GM19397 (cell line): ENCODE measurements around the gene ADCYAP1R1.

Experiments used
- ATAC-seq: cut with Tn5 transposase; IDR thresholded peaks from one replicate; pipeline ENCODE4 v1.9.1; 2021; ENCODE audit warnings: mild to moderate bottlenecking, moderate library complexity; ENCODE audit not compliant: unreplicated experiment

ADCYAP1R1 gene

GRCh38 chr7:31066516-31067130 is 14.5 kb downstream of the ADCYAP1R1 start:
- ATAC-seq = no peak

DNA sequence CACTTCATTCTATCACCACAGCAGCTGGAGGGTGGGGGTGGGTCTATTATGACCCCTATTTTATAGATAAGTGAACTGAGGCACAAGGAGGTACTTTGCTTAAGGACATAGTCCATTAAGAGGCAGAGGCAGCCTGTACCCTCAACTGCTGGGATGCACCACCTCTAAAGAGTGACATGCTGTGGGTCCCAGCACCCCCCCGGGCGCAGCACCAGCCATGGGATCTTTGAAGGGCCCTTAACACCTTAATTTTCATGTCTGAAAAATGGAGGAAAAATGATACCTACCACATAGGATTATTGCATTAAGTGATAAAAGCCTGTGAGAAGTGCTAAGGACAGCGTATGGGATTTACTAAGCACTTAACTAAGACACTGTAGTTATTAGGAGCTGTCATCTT is 15.4 kb downstream of the ADCYAP1R1 start:
- ATAC-seq = no peak

DNA sequence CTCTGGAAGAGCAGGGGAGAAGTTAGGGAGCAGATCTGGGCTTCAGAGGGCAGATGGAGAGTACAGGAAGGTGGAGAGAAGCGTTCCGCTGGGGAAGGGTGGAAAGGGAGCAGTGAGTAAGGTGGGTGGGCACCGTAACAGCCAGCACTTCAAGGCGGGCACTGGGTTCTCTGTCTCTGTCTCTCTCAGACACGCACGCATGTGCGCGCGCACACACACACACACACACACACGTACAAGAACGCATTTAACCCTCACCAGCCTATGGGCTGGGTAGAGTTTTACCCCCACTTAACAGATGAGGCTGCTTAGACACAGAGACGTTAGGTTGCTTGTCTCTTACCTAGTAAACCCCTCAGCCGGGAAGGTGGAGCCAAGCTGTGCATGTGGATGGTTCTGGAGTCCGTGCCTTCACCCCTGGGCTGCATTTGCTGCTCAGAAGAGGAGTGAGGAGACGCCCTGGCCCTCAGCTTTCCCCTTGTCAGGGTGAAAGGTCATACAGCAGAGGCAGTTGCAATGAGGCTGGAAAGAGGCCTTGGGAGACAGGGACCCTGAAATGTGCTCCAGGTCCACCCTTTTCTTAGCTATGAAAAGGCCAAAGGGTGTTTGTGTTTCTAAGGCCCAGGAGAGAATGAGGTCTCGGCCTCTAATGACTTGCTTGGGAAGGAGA is 16.0 kb downstream of the ADCYAP1R1 start:
- ATAC-seq = no peak

GRCh38 chr7:31069860-31070555 is 17.9 kb downstream of the ADCYAP1R1 start:
- ATAC-seq = no peak

GRCh38 chr7:31070991-31071644 is 19.0 kb downstream of the ADCYAP1R1 start:
- ATAC-seq = no peak

DNA sequence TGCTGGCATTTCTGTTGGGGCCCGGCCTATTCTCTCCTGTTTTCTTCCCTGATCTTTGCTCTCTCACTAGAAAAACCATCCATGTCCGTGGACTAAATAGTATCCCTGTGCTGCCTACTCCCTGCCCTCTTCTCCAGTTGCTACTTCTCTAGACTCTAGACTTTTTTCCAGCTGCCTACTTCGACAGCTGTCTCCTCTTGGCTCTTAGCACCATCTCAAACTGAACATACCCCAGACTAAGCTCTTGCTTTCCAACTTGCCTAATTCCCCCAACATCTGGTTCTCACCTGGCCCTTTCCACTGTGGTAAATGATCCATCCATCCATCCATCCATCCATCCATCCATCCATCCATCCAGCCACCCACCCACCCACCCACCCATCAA is 19.5 kb downstream of the ADCYAP1R1 start:
- no peak for ATAC-seq

- no peak for ATAC-seq
These were observed 21.4 kb downstream of the ADCYAP1R1 start for GRCh38 chr7:31073326-31074119.

DNA sequence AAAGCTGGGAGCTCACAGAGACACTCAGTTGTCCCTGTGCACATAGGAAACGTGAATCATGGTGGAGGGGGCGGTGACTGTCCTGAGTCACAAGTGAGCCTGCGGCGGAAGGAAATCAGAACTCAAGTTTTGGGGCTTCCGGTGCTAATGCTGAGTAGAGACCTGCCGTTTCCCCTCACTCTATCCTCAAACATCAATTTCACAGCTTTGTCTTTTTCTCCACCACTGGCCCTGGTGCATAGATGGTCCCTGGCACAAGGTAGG is 21.9 kb downstream of the ADCYAP1R1 start:
- ATAC-seq = no peak

- no peak for ATAC-seq
These were observed 22.4 kb downstream of the ADCYAP1R1 start for GRCh38 chr7:31074403-31075085.

GRCh38 chr7:31075086-31075405 is 22.9 kb downstream of the ADCYAP1R1 start:
- no peak for ATAC-seq

DNA sequence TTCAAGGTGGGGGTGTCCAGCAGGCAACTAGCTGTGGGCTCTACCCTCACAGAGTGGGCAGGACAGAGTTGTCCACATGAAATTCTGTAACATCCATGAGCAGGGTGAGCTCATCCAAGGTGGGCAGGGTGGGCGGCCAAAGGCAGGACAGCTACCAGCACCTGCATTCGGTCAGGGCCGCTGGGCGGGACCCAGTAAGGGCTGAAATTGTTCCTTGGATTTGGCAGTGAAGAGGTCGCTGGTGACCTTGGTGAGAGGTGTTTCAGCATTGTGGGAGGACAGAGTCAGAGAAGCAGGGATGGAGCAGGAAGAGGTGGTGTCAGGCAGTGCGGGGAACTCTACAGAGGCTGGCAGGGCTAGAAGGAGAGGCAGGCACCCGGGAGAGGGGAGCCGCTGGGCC is 23.9 kb downstream of the ADCYAP1R1 start:
- no peak for ATAC-seq

- ATAC-seq = no peak
These were observed 24.7 kb downstream of the ADCYAP1R1 start for GRCh38 chr7:31076641-31077310.

DNA sequence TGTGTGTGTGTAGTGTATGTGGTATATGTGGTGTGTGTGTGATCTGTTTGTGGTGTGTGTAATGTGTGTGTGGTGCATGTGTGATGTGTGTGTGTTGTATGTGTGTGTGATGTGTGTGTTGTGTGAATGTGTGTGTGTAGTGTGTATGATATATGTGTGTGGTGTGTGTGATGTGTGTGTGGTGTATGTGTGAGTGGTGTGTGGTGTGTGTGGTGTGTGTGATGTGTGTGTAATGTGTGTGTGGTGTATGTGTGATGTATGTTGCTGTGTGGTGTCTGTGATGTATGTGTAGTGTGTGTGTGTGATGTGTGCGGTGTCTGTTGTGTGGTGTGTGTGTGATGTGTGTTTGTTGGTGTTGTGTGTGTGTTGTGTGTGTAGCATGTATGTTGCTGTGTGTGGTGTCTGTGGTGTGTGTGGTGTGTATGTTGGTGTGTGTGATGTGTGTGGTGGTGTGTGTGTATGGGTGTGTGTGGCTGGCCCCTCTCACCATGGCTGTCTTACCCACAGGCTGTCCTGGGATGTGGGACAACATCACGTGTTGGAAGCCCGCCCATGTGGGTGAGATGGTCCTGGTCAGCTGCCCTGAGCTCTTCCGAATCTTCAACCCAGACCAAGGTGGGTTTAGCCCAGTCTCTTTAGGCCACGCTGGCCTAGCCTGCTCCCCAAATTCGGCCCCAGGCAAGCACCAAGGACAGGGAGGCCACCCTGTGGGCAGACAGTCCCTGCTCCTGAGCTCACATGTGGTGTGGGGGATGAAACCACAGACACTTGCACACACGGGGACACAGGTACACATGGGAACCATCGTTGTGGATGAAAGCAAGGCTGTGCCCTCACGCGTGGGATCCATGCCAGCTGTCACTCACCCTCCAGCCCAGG is 25.6 kb downstream of the ADCYAP1R1 start:
- ATAC-seq = no peak

DNA sequence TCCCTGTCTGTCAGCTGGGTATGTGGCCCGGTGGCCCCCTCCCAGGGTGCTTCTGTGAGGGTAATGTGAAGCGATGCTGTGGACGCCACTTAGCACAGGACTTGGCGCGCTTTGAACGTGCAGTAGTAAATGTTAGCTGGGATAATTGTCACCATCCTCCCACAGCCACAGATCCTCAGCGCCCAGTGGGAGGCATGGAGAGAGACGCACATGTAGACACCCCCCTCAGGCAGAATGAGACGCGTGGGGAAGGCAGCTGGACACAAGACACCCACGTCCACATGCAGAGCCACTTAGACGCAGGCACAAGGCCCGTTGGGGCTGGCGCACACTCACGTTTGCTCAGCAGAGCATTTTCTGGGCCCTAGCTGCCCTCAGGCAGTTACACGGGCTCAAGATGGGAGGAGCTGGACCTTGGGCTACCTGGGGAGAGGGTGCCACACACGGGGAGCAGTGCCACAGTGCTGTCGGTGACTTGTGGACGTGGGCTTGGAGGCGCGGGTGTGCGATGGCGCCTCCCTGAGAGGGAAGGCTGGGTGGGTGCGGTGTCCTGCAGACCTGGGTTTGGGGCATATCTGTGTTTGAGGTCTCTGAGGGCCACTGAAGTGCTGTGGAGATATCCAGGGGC is 26.4 kb downstream of the ADCYAP1R1 start:
- no peak for ATAC-seq

- no peak for ATAC-seq
These were observed 27.2 kb downstream of the ADCYAP1R1 start for GRCh38 chr7:31079126-31079823.

GRCh38 chr7:31079824-31080511 is 27.9 kb downstream of the ADCYAP1R1 start:
- no peak for ATAC-seq

DNA sequence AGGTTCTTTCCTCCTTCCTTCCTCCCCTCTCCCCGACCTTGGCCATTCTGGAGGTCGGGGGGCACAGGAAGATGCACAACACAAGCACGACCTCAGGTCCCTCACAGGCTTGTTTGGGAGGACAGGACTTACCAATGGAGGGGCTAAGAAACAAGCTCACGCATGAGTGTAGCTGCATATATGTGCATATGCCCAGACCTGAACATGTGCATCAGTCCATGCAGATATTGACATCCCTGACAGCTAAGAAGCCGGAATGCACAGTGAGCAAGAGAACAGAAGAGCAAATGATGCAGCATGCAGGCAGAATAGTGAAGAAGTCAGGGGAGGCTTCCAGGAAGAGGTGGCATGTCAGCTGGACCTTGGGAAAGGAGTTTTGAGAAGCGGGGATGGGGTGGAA is 28.7 kb downstream of the ADCYAP1R1 start:
- ATAC-seq = no peak

- no peak for ATAC-seq
These were observed 29.9 kb downstream of the ADCYAP1R1 start for GRCh38 chr7:31082017-31082416.
